NCI-H526 (cell line): ENCODE data around the gene MOB1B.
A peak's percentile ranks its signal among the peaks of the same experiment; 100 is the strongest.
"Not testable (repeated sequence)": the region's sequence is repeated elsewhere in the genome, so short reads cannot be mapped to it uniquely, and the experiment has no call there.

Source experiments
- DNase-seq, 2 experiments: peaks; one replicate each; lab custom pipeline; 2025; lab: John Stamatoyannopoulos, UW

MOB1B gene

GRCh38 chr4:70901984-70902576 lies at the start of gene MOB1B:
TSS of gene MOB1B (plus strand) at chr4:70902369. CDS start at chr4:70902537, 168 bp downstream.
- peak; percentile 82 to 92 for DNase-seq

GRCh38 chr4:70855464-70855863 lies 46.7 kb upstream of the MOB1B start:
- DNase-seq = no peak

GRCh38 chr4:70858454-70858853 lies 43.7 kb upstream of the MOB1B start:
- no peak for DNase-seq

GRCh38 chr4:70859066-70859465 lies 43.1 kb upstream of the MOB1B start:
- DNase-seq = no peak

- no peak for DNase-seq
Observed at GRCh38 chr4:70863099-70863790, 38.9 kb upstream of the MOB1B start.

GRCh38 chr4:70868778-70869177 lies 33.4 kb upstream of the MOB1B start:
- DNase-seq = no peak

GRCh38 chr4:70873216-70873615 lies 29.0 kb upstream of the MOB1B start:
- no peak for DNase-seq

- no peak for DNase-seq
Observed at GRCh38 chr4:70874268-70875156, 27.7 kb upstream of the MOB1B start.

GRCh38 chr4:70877556-70877955 lies 24.6 kb upstream of the MOB1B start:
- no peak for DNase-seq

- DNase-seq = no peak
Observed at GRCh38 chr4:70880739-70881138, 21.4 kb upstream of the MOB1B start.

- no peak for DNase-seq
Observed at GRCh38 chr4:70885174-70885573, 17.0 kb upstream of the MOB1B start.

- DNase-seq = no peak
Observed at GRCh38 chr4:70892086-70892769, 9.9 kb upstream of the MOB1B start.

- DNase-seq = no peak
Observed at GRCh38 chr4:70893790-70894189, 8.4 kb upstream of the MOB1B start.

- no peak for DNase-seq
Observed at GRCh38 chr4:70895405-70895804, 6.8 kb upstream of the MOB1B start.

- DNase-seq = no peak
Observed at GRCh38 chr4:70895811-70896491, 6.2 kb upstream of the MOB1B start.

GRCh38 chr4:70898581-70898980 lies 3.6 kb upstream of the MOB1B start:
- DNase-seq = not testable (repeated sequence)

- peak in 1 of 2 experiments; percentile 51 for DNase-seq
Observed at GRCh38 chr4:70901607-70901983, 574 bp upstream of the MOB1B start.

- peak; percentile 37 to 73 for DNase-seq
Observed at GRCh38 chr4:70902577-70903290, 565 bp downstream of the MOB1B start.

- peak; percentile 9 to 45 for DNase-seq
Observed at GRCh38 chr4:70903291-70903603, 1.1 kb downstream of the MOB1B start.

- DNase-seq = peak; percentile 30 to 68
Observed at GRCh38 chr4:70908993-70909556, 6.9 kb downstream of the MOB1B start.

- no peak for DNase-seq
Observed at GRCh38 chr4:70914000-70914399, 11.8 kb downstream of the MOB1B start.
